Eye (tissue), 1 donor: Measurements from ENCODE around the gene GNG12.
"Not testable (repeated sequence)": the region's sequence is repeated elsewhere in the genome, so short reads cannot be mapped to it uniquely, and the experiment has no call there.

ENCODE experiments used
- DNase-seq: peaks from one replicate; pipeline ENCODE4 v3.0.0-alpha.2; 2015

The GNG12 gene

DNA sequence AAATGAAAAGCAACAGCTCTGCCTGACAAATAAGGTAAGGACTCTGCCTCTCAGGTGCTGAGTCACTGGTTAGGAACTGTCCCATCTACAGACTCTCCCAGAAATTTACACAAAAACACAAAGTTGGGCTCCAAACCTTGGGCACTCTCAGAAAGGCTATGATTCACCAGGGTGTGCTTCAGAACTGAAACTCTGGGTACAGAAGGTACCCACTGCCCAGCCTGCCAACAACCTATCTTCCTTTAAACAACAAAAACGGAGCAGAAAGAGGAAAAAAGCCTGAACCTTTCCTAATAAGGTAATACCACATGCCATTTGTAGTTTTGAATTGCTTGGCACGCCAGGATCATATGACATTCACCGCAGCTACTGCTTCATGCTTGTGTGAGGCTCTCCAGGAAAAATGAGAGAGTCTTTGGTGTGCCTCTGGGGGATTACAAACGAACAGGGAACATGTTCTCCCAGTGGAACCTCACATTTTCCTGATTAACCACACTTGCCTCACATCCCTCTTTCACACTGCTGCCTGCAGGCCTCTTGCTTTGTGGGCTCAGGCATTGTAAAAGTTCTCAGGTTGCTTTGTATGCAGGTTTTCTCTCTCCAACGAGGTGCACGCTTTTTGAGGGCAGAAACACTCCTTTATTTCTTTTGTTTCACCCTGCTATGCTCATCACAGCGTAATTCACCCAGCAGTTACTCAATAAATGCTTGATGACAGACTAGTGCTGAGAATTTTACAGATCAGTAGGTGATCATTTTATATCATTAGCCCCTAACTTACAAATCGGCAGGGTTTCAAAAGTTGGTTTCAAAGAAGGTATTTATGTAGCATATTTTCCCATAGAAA lies 83.2 kb downstream of the GNG12 start:
- DNase-seq = peak; percentile 55

- DNase-seq = no peak
These were observed 83.9 kb downstream of the GNG12 start for GRCh38 chr1:67749263-67749843.

- DNase-seq = no peak
These were observed 84.6 kb downstream of the GNG12 start for GRCh38 chr1:67748630-67749029.

- DNase-seq = no peak
These were observed 85.4 kb downstream of the GNG12 start for GRCh38 chr1:67747671-67748546.

DNA sequence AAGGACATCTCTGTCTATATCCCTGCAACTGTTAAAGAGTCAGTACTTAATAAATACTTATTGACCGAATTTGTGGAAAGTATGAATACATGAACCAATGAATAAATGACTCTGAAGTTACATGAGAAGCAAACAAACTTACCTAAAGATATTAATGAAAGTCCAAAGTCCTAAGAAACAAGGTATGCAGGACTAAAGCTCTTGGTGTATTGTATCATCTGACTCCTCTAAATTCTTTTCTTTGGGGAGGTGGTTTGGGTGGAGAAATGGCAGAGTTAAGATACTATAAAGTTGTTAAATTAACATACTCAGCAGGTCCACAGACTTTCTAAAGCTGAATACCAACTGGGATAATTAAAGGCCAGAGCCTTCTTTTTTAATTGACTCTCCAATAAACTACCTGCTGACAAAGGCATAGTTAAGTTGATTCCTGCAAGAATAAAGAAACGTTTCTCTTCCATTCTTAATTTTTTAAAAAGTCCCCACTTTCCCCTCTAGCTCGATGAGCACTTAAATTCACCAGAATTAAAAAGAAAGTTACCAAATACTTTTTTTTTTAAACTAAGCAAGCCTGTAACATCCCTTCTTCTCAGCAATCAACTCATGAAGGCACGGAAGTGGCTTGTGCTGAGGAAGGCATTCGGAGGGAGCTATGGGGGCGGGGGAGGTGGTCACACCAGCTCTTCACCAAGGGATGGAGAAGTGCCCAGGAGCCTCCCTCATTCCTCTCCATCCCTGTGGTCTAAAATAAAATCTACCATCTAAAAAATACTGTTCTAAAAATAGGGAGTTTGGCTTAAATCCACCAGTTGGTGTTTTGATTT lies 87.2 kb downstream of the GNG12 start:
- no peak for DNase-seq

DNA sequence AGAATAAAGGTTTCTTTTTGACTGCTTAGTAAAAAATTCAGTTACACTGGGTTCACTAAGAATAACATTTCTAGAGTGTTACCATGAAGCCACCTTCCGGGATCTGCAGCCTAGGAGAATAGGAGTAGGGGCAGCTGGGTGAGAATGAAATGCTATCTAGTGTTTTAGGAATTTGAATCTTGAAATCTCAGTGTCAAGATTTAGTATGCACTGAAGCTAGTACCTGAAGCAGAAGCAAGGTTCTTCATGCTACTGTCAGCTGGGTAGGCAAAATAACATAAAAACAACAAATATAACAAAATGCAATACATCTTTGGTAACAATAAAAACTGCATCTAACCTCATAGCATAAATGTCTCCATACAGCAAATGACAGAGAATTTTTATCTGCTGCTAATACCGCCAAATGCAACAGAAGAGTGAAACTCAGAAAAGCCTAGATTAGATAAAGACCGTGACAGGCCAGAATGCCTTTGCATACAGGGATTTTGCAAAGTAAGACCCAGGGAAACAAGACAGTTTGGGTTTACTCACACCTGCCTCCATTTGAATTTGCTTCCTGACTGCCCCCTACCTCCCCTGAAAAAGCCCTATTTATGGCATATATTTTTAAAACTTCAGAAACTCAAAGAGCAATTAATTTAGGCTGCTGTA lies 90.1 kb downstream of the GNG12 start:
- DNase-seq = no peak

- no peak for DNase-seq
These were observed 91.5 kb downstream of the GNG12 start for GRCh38 chr1:67741736-67742135.

GRCh38 chr1:67741121-67741520 lies 92.1 kb downstream of the GNG12 start:
- no peak for DNase-seq

DNA sequence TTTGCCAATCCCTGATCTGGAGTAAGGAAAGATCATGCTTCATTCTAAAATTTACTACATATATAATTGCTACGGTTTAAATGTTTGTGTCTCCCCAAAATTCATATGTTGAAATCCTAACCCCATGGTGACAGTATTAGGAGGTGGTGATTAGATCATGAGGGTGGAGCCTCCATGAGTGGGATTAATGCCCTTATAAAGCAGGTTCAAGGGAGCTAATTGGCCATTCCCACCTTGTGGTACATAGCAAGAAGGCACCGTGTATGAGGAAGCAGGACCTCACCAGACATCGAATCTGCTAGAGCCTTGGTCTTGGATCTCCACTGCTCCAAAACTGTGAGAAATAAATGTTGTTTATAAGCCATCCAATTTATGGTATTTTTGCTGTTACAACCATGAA lies 92.7 kb downstream of the GNG12 start:
- no peak for DNase-seq

- DNase-seq = no peak
These were observed 93.9 kb downstream of the GNG12 start for GRCh38 chr1:67739361-67739760.

GRCh38 chr1:67738401-67738800 lies 94.9 kb downstream of the GNG12 start:
- DNase-seq = no peak

GRCh38 chr1:67737875-67738274 lies 95.4 kb downstream of the GNG12 start:
- DNase-seq = no peak

GRCh38 chr1:67736750-67737149 lies 96.5 kb downstream of the GNG12 start:
- DNase-seq = no peak

DNA sequence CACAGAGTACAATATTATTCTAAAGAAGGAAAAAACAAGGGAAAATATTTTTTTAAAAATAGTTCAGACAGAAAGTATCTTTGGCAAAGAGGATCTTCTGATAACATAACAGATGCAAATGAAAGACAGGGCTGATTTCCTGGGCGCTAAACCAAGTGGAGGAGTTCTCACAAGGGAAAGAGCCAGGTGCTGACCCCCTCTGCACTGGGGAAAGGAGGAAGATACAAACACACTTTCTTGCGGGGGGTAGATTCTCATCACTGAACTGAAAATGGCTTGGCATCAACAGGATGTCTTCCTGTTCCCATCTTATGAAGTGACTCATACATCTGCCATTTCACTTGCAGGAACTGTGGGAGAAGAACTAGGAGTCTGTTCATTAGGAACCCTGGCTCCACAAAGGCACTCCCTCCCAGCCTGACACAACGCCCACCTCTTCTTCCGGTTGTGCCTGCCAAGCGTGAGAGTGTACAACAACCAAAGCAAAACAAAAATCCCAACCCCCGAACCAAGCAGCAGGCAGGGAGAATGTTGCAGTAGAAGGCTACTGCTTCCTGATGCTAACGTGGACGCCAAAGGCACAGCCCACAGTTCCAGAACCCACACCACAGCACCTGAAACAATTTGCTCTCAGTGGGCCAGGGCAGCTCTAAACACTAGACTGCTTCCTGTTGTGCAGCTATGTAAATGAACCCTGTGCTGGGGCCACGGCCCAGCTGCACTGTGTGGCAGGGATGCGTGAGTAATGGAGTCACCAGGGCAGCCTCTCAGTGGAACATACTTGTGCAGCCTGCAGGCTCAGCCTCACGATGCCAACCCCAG lies 97.2 kb downstream of the GNG12 start:
- peak; percentile 61 for DNase-seq

GRCh38 chr1:67735206-67735605 lies 98.1 kb downstream of the GNG12 start:
- DNase-seq = no peak

DNA sequence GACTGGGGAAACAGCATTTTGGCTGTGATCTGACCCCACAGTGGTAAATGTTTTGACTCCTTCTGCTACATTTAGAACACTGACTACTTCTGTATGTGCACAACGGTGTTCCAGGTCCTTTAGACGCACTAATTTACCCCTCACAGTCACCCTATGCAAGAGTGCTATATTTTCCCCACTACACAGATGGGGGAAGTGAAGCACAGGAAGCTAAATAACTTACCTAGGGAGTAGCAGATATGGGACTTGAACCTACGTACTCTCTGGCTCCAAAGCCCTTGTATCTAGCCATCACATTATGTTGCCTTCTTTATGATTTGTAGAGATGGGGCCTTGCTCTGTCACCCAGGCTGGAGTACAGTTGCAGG lies 99.0 kb downstream of the GNG12 start:
- no peak for DNase-seq

GRCh38 chr1:67733681-67734322 lies 99.5 kb downstream of the GNG12 start:
- no peak for DNase-seq

GRCh38 chr1:67732750-67733151 lies 100.5 kb downstream of the GNG12 start:
- peak; percentile 43 for DNase-seq

DNA sequence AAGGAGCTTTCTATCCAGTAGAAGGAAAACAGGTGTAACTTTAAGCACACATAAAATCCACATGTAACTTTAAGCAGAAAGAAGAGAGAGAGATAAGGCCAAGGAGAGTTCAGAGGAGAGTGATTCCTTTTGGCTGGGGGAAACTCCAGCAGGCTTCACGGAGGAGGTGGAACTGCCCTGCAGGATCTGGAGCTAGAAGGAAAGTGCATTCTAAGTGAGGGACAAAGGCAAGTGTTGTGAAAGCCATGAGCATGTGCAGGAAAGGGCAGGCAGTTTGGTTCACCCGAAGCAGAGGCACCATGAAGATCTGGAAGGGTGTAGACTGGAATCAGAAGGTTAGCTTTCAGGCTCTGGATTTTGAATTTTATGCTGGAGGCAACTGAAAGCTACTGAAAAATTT lies 101.9 kb downstream of the GNG12 start:
- no peak for DNase-seq

GRCh38 chr1:67730312-67730711 lies 103.0 kb downstream of the GNG12 start:
- DNase-seq = not testable (repeated sequence)

DNA sequence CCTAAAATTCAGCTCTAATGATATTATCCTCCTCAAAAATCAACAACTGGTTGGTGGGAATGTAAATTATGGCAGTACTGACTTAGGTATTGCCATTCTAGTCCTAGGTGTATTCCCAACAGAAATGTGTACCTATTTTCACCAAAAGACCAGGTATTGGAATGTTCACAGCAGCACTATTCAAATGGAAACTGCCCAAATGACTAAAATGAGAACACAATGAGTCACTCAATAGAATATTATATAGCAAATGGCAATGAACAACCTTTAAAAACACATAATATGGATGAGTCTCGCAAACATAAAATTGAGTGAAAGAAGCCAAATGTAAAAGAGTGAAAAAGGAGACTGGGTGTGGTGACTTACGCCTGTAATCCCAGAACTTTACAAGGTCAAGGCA lies 103.4 kb downstream of the GNG12 start:
- no peak for DNase-seq
